Mammary epithelial cell (primary cell): Measurements from ENCODE around the gene ATP11A.

ENCODE experiments used
- CTCF ChIP-seq, 2 donors: IDR thresholded peaks in 1 of 2; conservative IDR thresholded peaks in 1 of 2; 2 replicates each; pipeline ENCODE4 v1.5.1; 2011 to 2012; ENCODE audit warnings: inconsistent platforms in 2 of 2, low read length in 2 of 2, mild to moderate bottlenecking in 2 of 2, control low read depth in 1 of 2, low read depth in 1 of 2; ENCODE audit not compliant: insufficient read depth in 1 of 2; ENCODE audit errors: extremely low read depth in 1 of 2
- EZH2 ChIP-seq: IDR thresholded peaks from 2 replicates; pipeline ENCODE4 v1.6.1; 2012; ENCODE audit warnings: low read length, inconsistent platforms, borderline replicate concordance

GRCh38 chr13:112730157-112730671 is 40.4 kb downstream of the ATP11A start:
- TF ChIP-seq CTCF (conservative IDR thresholded peaks at IDR 0.05 in 1 of 2, IDR thresholded peaks at IDR 0.05 in 1 of 2; ENCODE audit: extremely low read depth in 1 of 2, insufficient read depth in 1 of 2, low read depth in 1 of 2, low read length in 2 of 2) (no peak), EZH2 (no peak)
